ENCODE data around the gene KLHL29.
A peak's percentile ranks its signal among the peaks of the same experiment; 100 is the strongest.

Gene KLHL29

DNA sequence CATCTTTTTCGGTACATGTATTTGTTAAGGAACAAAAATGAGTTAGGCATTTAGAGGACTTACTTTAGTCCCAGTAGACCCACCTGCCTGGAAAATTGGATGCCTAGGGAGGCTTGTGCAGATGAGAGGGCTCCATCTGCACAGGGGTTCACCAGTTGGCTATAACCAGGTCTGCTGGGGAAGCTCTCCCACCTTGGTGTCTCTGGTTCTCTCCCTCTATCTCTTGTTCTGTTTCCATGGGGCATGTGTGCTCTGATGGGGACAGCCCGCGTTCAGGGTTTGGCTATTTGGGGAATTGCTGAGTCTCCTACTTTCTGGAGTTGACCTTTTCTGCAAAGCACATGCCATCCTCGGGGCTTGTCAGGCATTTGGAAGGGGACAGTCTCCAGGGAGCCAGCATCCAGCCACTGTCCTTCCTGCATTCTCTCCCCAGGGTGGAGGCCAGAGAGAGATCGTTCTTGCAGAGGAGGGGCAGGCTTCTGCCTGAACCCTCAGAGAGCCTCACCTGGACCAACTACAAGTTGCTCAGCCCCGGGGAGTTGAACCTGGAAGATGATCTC is 157.3 kb downstream of the KLHL29 start:
- H3K4me3 ChIP-seq (replicated peaks; ENCODE audit: low read depth, low read length): no peak overlapping the region
- DNase-seq (ENCODE audit: low read depth): no peak
- no peak for TF ChIP-seq CTCF (IDR thresholded peaks at IDR 0.05; ENCODE audit: low read length, missing control alignments)

- DNase-seq (ENCODE audit: low read depth): no peak
- H3K4me3 ChIP-seq (replicated peaks; ENCODE audit: low read depth, low read length): no peak overlapping the region
Observed at GRCh38 chr2:23543302-23543701, 158.3 kb downstream of the KLHL29 start.

DNA sequence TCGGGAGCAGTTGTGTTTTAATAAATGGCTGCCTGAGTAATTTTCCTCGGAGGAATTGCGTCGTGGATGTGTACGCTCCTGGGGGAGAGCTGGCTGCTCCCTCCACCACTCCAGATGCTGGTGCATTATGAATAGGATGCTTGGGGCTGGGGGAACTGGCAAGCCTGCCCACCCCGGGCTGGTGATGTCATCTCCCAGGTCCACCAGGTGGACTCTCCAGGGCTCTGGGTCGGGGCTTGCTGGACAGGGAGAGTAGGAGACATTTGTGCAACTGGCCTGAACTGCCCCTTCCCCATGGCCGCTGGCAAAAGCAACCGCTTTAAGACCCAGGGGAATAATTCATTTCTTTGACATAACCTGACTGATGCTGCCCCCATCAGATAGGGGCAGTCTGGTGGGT is 158.7 kb downstream of the KLHL29 start:
- TF ChIP-seq CTCF (IDR thresholded peaks at IDR 0.05; ENCODE audit: low read length, missing control alignments): no peak
- DNase-seq (ENCODE audit: low read depth): no peak

More at GRCh38 chr2:23543302-23543701, 158.3 kb downstream of the KLHL29 start:
- no peak for TF ChIP-seq CTCF (IDR thresholded peaks at IDR 0.05; ENCODE audit: low read length, missing control alignments)

GRCh38 chr2:23544589-23545295 is 159.8 kb downstream of the KLHL29 start:
- no peak for TF ChIP-seq CTCF (IDR thresholded peaks at IDR 0.05; ENCODE audit: low read length, missing control alignments)
- DNase-seq (ENCODE audit: low read depth): peak; percentile 56
- no peak overlapping the region for H3K4me3 ChIP-seq (replicated peaks; ENCODE audit: low read depth, low read length)

More for the DNA sequence above, 158.7 kb downstream of the KLHL29 start:
- no peak overlapping the region for H3K4me3 ChIP-seq (replicated peaks; ENCODE audit: low read depth, low read length)

DNA sequence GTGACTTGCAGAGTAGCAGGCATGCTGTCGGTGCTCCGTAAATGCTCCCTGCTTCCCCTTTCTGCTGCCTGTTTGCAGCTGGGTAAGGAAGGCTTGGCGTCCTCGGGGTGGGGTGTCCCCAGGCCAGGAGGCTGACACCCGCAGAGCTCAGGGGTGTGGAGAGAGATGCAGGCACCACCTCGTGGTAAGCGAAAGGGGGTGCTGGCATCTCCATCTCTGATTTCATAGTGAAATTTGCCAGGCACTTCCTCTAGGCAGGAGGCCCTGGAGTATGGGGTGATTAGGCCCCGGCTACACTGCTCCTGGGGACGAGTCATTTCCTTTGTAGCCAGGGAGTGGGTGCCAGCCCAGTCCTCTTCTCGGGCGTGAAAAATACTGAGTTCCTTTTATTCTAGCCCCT is 160.4 kb downstream of the KLHL29 start:
- peak; percentile 6 for TF ChIP-seq CTCF (IDR thresholded peaks at IDR 0.05; ENCODE audit: low read length, missing control alignments)
- DNase-seq (ENCODE audit: low read depth): peak; percentile 60
- no peak overlapping the region for H3K4me3 ChIP-seq (replicated peaks; ENCODE audit: low read depth, low read length)

GRCh38 chr2:23545811-23546210 is 160.8 kb downstream of the KLHL29 start:
- no peak for DNase-seq (ENCODE audit: low read depth)
- TF ChIP-seq CTCF (IDR thresholded peaks at IDR 0.05; ENCODE audit: low read length, missing control alignments): no peak
- H3K4me3 ChIP-seq (replicated peaks; ENCODE audit: low read depth, low read length): no peak overlapping the region

DNA sequence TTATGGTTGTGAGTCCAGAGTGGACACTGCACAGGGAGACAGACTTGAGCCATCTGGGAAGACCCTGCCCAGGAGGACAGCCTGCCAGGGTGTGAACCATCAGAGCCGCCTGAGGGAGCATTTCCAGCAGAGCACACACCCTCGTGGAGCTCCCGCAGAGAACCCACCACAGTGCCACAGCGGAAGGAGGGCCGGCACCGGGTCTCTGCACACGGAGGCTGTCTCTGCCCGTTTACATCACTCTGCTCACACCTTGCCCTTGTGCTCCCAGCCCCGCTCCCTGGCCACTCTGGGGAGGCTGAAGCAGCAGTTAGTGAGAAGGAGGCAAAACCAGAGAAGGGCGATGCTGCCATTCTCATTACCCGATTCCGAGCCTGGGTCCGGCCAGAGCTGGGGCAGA is 161.9 kb downstream of the KLHL29 start:
- no peak overlapping the region for H3K4me3 ChIP-seq (replicated peaks; ENCODE audit: low read depth, low read length)
- no peak for DNase-seq (ENCODE audit: low read depth)
- no peak for TF ChIP-seq CTCF (IDR thresholded peaks at IDR 0.05; ENCODE audit: low read length, missing control alignments)

Data from fibroblast of pulmonary artery (primary cell).